ENCODE results near the gene DTNB. TPM values are rescaled to one million over a fixed set of nuclear protein-coding genes. Genes with fewer than 3 reads are reported as not detected.

The DTNB gene
- total and polyA plus RNA-seq, 2 donors (not counting 3 experiments of a cell fraction or from before 2014, with no cell fraction given): 11.5 to 17.0 TPM

- intact Hi-C loops (cut with micrococcal nuclease): no loop called here
- no TSS peak for BruUV-seq (replicated peaks)
- Histone ChIP-seq H3K4me3 (replicated peaks in 1 of 3; ENCODE audit: insufficient read depth in 1 of 3, low read depth in 1 of 3, low read length in 3 of 3) (no peak overlapping the region), H3K4me1 (ENCODE audit: control insufficient read depth, extremely low read depth, insufficient read depth, low read length) (no peaks in the 10 kb centered on the region), H3K9me1 (replicated peaks; ENCODE audit: control insufficient read depth, extremely low read depth, insufficient read depth, low read length) (no peaks in the 10 kb centered on the region), H3K9ac (replicated peaks; ENCODE audit: extremely low read depth, insufficient read depth, low read length) (no peak overlapping the region), H3K27me3 (ENCODE audit: control insufficient read depth in 2 of 2, insufficient read depth in 2 of 2, low read length in 2 of 2) (no peaks in the 10 kb centered on the region), H4K20me1 (replicated peaks; ENCODE audit: control insufficient read depth, extremely low read depth, insufficient read depth, low read length) (no peaks in the 10 kb centered on the region), H3K36me3 (ENCODE audit: control insufficient read depth in 2 of 2, extremely low read depth in 1 of 2, insufficient read depth in 2 of 2, low read length in 2 of 2) (peaks cover 0 to 4% of the 10 kb centered on the region in 2 experiments), H2AFZ (ENCODE audit: low read depth, low read length) (no peak overlapping the region), H3K4me2 (ENCODE audit: insufficient read depth, low read length) (no peak overlapping the region), H3K9me3 (replicated peaks; ENCODE audit: control insufficient read depth, insufficient read depth, low read length) (no peaks in the 10 kb centered on the region), H3K27ac (ENCODE audit: insufficient read depth, low read depth, low read length) (no peak overlapping the region), H3K79me2 (ENCODE audit: control insufficient read depth, insufficient read depth, low read length) (no peaks in the 10 kb centered on the region)
- FAIRE-seq (peak; percentile 53), DNase-seq (ENCODE audit: low read depth, low spot score) (no peak)
- CTCF ChIA-PET: interaction anchor here (1.0 kb wide), 1 partner anchor 31 kb away, joined by 3 read pairs; no protein-coding TSS in a partner anchor
- TF ChIP-seq POLR2AphosphoS5 (IDR thresholded peaks at IDR 0.05; ENCODE audit: insufficient read depth, low read depth, low read length) (no peak), GATA2 (IDR thresholded peaks at IDR 0.05; ENCODE audit: insufficient read depth, insufficient read length, low read depth, low read length) (no peak), CTCF (IDR thresholded peaks at IDR 0.05; ENCODE audit: extremely low read depth in 1 of 2, insufficient read depth in 1 of 2, low read depth in 1 of 2, low read length in 2 of 2) (no peak), JUN (IDR thresholded peaks at IDR 0.05; ENCODE audit: borderline replicate concordance, insufficient read depth, insufficient read length, low read depth) (no peak), MYC (IDR thresholded peaks at IDR 0.05; ENCODE audit: low read depth, low read length) (no peak), POLR2A (IDR thresholded peaks at IDR 0.05; ENCODE audit: low read depth, low read length) (no peak), EZH2 (IDR thresholded peaks at IDR 0.05; ENCODE audit: borderline replicate concordance, low read depth, low read length, severe bottlenecking) (no peak), FOS (IDR thresholded peaks at IDR 0.05; ENCODE audit: borderline replicate concordance, insufficient read depth, low read length) (no peak)
- TF ChIP-seq, protein P1, sequence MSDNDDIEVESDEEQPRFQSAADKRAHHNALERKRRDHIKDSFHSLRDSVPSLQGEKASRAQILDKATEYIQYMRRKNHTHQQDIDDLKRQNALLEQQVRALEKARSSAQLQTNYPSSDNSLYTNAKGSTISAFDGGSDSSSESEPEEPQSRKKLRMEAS (IDR thresholded peaks at IDR 0.05; ENCODE audit: insufficient read depth, insufficient read length): no peak
- dilution Hi-C loops (cut with MboI; ENCODE audit: extremely low pct_ligation_motif_present, low sequenced_read_pairs): no loop called here
- POLR2A ChIA-PET: no interaction called here
Observed at GRCh38 chr2:25330937-25331336, 342.4 kb downstream of the DTNB start.
